NCI-H146 (cell line): ENCODE results near the gene KSR2.
"Not testable (repeated sequence)": the region's sequence is repeated elsewhere in the genome, so short reads cannot be mapped to it uniquely, and the experiment has no call there.

Experiments used
- DNase-seq: peaks from one replicate; lab custom pipeline; 2025; lab: John Stamatoyannopoulos, UW

Gene KSR2

GRCh38 chr12:117821480-117822175, 147.2 kb downstream of the KSR2 start:
- no peak for DNase-seq

GRCh38 chr12:117820216-117820907, 148.4 kb downstream of the KSR2 start:
- no peak for DNase-seq

- no peak for DNase-seq
Observed at GRCh38 chr12:117819160-117819559, 149.6 kb downstream of the KSR2 start.

GRCh38 chr12:117818400-117818799, 150.4 kb downstream of the KSR2 start:
- DNase-seq, result no peak

- no peak for DNase-seq
Observed at GRCh38 chr12:117809509-117809908, 159.3 kb downstream of the KSR2 start.

GRCh38 chr12:117807946-117808345, 160.8 kb downstream of the KSR2 start:
- no peak for DNase-seq

GRCh38 chr12:117807355-117807754, 161.4 kb downstream of the KSR2 start:
- no peak for DNase-seq

GRCh38 chr12:117805865-117806264, 162.9 kb downstream of the KSR2 start:
- DNase-seq, result no peak

- peak; percentile 13 for DNase-seq
Observed at GRCh38 chr12:117803001-117803400, 165.8 kb downstream of the KSR2 start.

- DNase-seq, result not testable (repeated sequence)
Observed at GRCh38 chr12:117800711-117801110, 168.1 kb downstream of the KSR2 start.

GRCh38 chr12:117797202-117797601, 171.6 kb downstream of the KSR2 start:
- DNase-seq, result no peak

- no peak for DNase-seq
Observed at GRCh38 chr12:117792877-117793424, 175.8 kb downstream of the KSR2 start.

- DNase-seq, result no peak
Observed at GRCh38 chr12:117792471-117792870, 176.3 kb downstream of the KSR2 start.

GRCh38 chr12:117790948-117791347, 177.8 kb downstream of the KSR2 start:
- no peak for DNase-seq

GRCh38 chr12:117790198-117790597, 178.6 kb downstream of the KSR2 start:
- no peak for DNase-seq

GRCh38 chr12:117789195-117789912, 179.4 kb downstream of the KSR2 start:
- DNase-seq, result peak; percentile 13

- DNase-seq, result no peak
Observed at GRCh38 chr12:117778656-117779055, 190.1 kb downstream of the KSR2 start.

GRCh38 chr12:117774941-117775775, 193.6 kb downstream of the KSR2 start:
- DNase-seq, result no peak

GRCh38 chr12:117768860-117769259, 199.9 kb downstream of the KSR2 start:
- no peak for DNase-seq

GRCh38 chr12:117766008-117766407, 202.8 kb downstream of the KSR2 start:
- no peak for DNase-seq

GRCh38 chr12:117762143-117762542, 206.6 kb downstream of the KSR2 start:
- DNase-seq, result no peak
